Stimulated activated naive B cell treated with anti-CD40 and anti-IgM and Interleukin-4, amounts not matched to agents 10 μg/mL and 1 μg/mL and 100 μg/mL, for 72 hours (primary cell): ENCODE data around the gene TMC7.

Experiments used
- ATAC-seq, 2 donors: fragments of 150-1000 bp; cut with Tn5 transposase; replicated peaks; 2 replicates each; pipeline ENCODE4 v1.10.0; 2021; ENCODE audit warnings: moderate library complexity in 1 of 2
- DNase-seq: peaks from one replicate; pipeline ENCODE4 v3.0.0; 2021
- H3K27ac Mint-ChIP-seq: one replicate; pipeline ENCODE4 v1.8.0; 2022; ENCODE audit warnings: mild to moderate bottlenecking, mixed read lengths
- H3K27me3 Mint-ChIP-seq, 2 donors: one replicate each; pipeline ENCODE4 v1.8.0; 2022; ENCODE audit warnings: mixed read lengths in 2 of 2
- H3K36me3 Mint-ChIP-seq, 2 donors: one replicate each; pipeline ENCODE4 v1.8.0; 2022; ENCODE audit warnings: mixed read lengths in 2 of 2, mild to moderate bottlenecking in 1 of 2
- H3K4me1 Mint-ChIP-seq, 2 donors: one replicate each; pipeline ENCODE4 v1.8.0; 2022; ENCODE audit warnings: mixed read lengths in 2 of 2, mild to moderate bottlenecking in 1 of 2
- H3K4me3 Mint-ChIP-seq, 2 donors: one replicate each; pipeline ENCODE4 v1.8.0; 2022; ENCODE audit warnings: mild to moderate bottlenecking in 2 of 2, mixed read lengths in 2 of 2, moderate library complexity in 1 of 2
- H3K9me3 Mint-ChIP-seq, 2 donors: one replicate each; pipeline ENCODE4 v1.8.0; 2022; ENCODE audit warnings: mixed read lengths in 2 of 2, mild to moderate bottlenecking in 1 of 2

The TMC7 gene

DNA sequence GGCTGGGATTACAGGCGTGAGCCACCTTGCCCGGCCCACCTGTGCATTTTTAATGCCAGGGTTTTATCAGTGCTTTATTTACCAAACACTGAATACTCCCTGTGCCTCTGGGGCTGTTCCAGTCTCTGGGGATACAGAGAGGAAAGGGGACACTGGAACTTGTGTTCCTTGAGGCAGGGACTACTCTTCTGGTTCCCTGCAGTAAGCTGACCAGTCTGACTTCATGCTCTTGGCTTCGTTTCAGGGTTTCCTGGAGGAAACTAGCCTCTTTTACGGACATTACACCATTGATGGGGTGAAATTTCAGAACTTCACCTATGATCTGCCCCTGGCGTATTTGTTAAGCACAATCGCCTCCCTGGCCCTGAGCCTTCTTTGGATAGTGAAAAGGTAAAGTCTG lies 46.2 kb downstream of the TMC7 start:
- Mint-ChIP-seq H3K4me1 (no peaks in the 10 kb centered on the region), H3K4me3 (no peak overlapping the region), H3K36me3 (no peaks in the 10 kb centered on the region), H3K9me3 (peaks cover 5 to 6% of the 10 kb centered on the region in 2 donors), H3K27me3 (peaks cover 0 to 14% of the 10 kb centered on the region in 2 donors), H3K27ac (no peak overlapping the region)
- DNase-seq (no peak), ATAC-seq (no peak)

DNA sequence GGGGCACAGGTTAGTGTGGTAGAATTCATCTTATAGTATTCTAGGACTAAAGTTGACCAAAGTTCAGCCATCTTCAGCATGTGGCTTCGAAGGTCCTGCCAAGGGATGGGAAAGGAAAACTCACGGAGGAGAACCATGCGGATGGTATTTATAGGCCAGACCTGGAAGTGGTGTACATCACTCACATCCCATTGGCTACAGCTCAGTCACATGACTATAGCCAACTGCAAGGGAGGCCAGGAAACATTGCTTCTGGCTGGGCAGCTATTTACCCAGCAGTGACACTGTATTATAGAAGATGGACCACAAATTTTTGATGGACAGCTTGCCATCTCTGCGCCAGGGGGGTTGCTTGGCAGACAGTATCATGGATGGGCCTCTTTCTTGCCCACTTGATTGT lies 48.0 kb downstream of the TMC7 start:
- Mint-ChIP-seq H3K36me3 (peaks cover 0 to 1% of the 10 kb centered on the region in 2 donors), H3K4me1 (no peaks in the 10 kb centered on the region), H3K27me3 (peaks cover 0 to 14% of the 10 kb centered on the region in 2 donors), H3K27ac (no peak overlapping the region), H3K9me3 (peaks cover 13 to 14% of the 10 kb centered on the region in 2 donors), H3K4me3 (no peak overlapping the region)
- ATAC-seq (no peak), DNase-seq (no peak)

GRCh38 chr16:19033761-19034160 lies 50.0 kb downstream of the TMC7 start:
- DNase-seq (no peak), ATAC-seq (no peak)
- Mint-ChIP-seq H3K9me3 (peaks cover 13 to 14% of the 10 kb centered on the region in 2 donors), H3K27me3 (peaks cover 0 to 14% of the 10 kb centered on the region in 2 donors), H3K27ac (no peak overlapping the region), H3K36me3 (peaks cover 0 to 1% of the 10 kb centered on the region in 2 donors), H3K4me3 (no peak overlapping the region), H3K4me1 (no peaks in the 10 kb centered on the region)

- no peaks in the 10 kb centered on the region for H3K36me3 Mint-ChIP-seq
- no peak for ATAC-seq
- no peaks in the 10 kb centered on the region for H3K4me1 Mint-ChIP-seq
- peaks cover 4 to 6% of the 10 kb centered on the region in 2 donors for H3K9me3 Mint-ChIP-seq
- H3K27me3 Mint-ChIP-seq: peaks cover 4 to 16% of the 10 kb centered on the region in 2 donors
- no peak overlapping the region for H3K27ac Mint-ChIP-seq
- DNase-seq: no peak
- no peak overlapping the region for H3K4me3 Mint-ChIP-seq
These were observed 56.7 kb downstream of the TMC7 start for GRCh38 chr16:19040400-19040799.

DNA sequence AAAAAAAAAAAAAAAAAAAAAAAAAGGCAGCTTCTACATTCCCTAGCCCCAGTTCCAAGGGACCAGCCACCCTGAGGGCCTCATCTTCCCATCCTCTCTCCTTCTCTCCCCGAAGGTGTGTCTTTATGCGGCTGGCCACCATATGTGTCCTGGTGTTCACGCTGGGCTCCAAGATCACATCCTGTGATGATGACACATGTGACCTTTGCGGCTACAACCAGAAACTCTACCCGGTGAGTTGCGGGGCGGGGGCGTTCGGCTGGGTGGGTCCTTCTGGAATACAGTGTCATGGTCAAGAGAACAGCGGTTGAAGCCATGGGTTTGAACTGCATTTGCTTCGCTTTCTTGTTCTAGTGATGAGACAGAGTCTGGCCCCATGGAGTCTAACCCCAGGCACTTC lies 61.0 kb downstream of the TMC7 start:
- no peaks in the 10 kb centered on the region for H3K9me3 Mint-ChIP-seq
- DNase-seq: no peak
- ATAC-seq: no peak
- no peak overlapping the region for H3K4me3 Mint-ChIP-seq
- H3K27ac Mint-ChIP-seq: no peak overlapping the region
- H3K27me3 Mint-ChIP-seq: peaks cover 4 to 16% of the 10 kb centered on the region in 2 donors
- H3K4me1 Mint-ChIP-seq: no peaks in the 10 kb centered on the region
- H3K36me3 Mint-ChIP-seq: no peaks in the 10 kb centered on the region

DNA sequence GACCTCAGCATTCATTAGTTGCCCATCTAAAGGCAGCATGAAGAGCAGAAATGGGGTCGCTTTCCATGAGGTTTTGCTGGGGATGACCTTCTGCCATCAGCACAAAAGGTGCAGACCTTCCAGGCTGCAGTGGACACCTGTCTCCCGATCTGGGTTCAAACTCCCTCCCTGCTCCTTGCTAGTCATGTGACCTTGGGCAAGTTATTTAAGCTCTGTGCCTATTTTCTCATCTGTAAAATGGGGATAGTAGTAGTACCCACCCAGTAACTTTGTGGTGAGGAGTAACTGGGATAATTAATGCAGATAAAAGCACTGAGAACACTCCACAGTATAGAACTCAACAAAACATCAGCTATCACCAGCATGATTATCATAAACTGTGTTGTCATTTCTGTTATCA lies 62.3 kb downstream of the TMC7 start:
- Mint-ChIP-seq H3K4me3 (no peak overlapping the region), H3K9me3 (no peaks in the 10 kb centered on the region), H3K27ac (no peak overlapping the region), H3K27me3 (peaks cover 4 to 12% of the 10 kb centered on the region in 2 donors), H3K36me3 (no peaks in the 10 kb centered on the region), H3K4me1 (no peaks in the 10 kb centered on the region)
- DNase-seq: no peak
- no peak for ATAC-seq

GRCh38 chr16:19062706-19063105 lies 79.0 kb downstream of the TMC7 start:
- peaks cover 6 to 13% of the 10 kb centered on the region in 2 donors for H3K27me3 Mint-ChIP-seq
- ATAC-seq (no peak), DNase-seq (no peak)
- H3K4me1 Mint-ChIP-seq: peaks cover 5 to 6% of the 10 kb centered on the region in 2 donors
- no peaks in the 10 kb centered on the region for H3K9me3 Mint-ChIP-seq
- no peaks in the 10 kb centered on the region for H3K36me3 Mint-ChIP-seq
- no peak overlapping the region for H3K27ac Mint-ChIP-seq
- H3K4me3 Mint-ChIP-seq: no peak overlapping the region

- Mint-ChIP-seq H3K36me3 (peaks cover 3 to 4% of the 10 kb centered on the region in 2 donors), H3K27ac (peak overlapping the region; percentile 99), H3K4me3 (peak overlapping the region; percentile 88 to 91), H3K9me3 (no peaks in the 10 kb centered on the region), H3K27me3 (peaks cover 0 to 4% of the 10 kb centered on the region in 2 donors), H3K4me1 (peaks cover 6 to 13% of the 10 kb centered on the region in 2 donors)
- DNase-seq: no peak
- no peak for ATAC-seq
These were observed 83.2 kb downstream of the TMC7 start for GRCh38 chr16:19066988-19067348.

GRCh38 chr16:19067349-19068236 lies 83.9 kb downstream of the TMC7 start, which contains the start of gene COQ7:
Gene COQ7, plus strand, starts transcription at chr16:19067614. Its CDS starts 51 bp downstream, at chr16:19067665.
- Mint-ChIP-seq H3K27me3 (peaks cover 0 to 4% of the 10 kb centered on the region in 2 donors), H3K27ac (peak within 1 kb of the TSS; percentile 99), H3K36me3 (peaks cover 3 to 6% of the 10 kb centered on the region in 2 donors), H3K4me3 (peak within 1 kb of the TSS; percentile 88 to 91), H3K4me1 (peaks cover 8 to 13% of the 10 kb centered on the region in 2 donors), H3K9me3 (no peaks in the 10 kb centered on the region)
- DNase-seq: peak; percentile 97
- peak; percentile 92 to 95 for ATAC-seq

DNA sequence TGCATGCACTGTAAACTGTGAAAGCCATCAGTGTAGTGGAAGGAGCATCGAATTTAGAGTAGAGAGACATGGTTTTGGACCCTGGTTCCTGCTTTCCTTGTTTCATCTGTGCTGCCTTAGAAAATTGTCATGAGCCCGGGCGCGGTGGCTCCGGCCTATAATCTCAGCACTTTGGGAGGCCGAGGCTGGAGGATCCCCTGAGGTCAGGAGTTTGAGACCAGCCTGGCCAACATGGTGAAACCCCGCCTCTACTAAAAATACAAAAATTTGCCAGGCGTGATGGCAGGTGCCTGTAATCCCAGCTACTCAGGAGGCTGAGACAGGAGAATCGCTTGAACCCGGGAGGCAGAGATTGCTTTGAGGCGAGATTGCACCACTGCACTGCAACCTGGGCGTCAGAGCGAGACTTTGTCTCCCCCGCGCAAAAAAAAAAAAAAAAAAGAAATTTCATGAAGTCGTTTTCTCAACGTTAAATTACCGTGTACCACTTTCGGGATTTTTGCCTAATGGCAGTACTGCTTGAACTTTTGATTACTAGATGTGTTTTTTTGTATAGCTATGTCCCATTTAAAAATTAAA lies 84.6 kb downstream of the TMC7 start:
- Mint-ChIP-seq H3K36me3 (peaks cover 3 to 8% of the 10 kb centered on the region in 2 donors), H3K9me3 (no peaks in the 10 kb centered on the region), H3K4me3 (peak overlapping the region; percentile 88 to 91), H3K27ac (peak overlapping the region; percentile 99), H3K4me1 (peaks cover 8 to 13% of the 10 kb centered on the region in 2 donors), H3K27me3 (no peaks in the 10 kb centered on the region)
- no peak for DNase-seq
- no peak for ATAC-seq

GRCh38 chr16:19071811-19072777 lies 88.4 kb downstream of the TMC7 start:
- H3K4me1 Mint-ChIP-seq: peaks cover 7 to 11% of the 10 kb centered on the region in 2 donors
- no peaks in the 10 kb centered on the region for H3K27me3 Mint-ChIP-seq
- peaks cover 14 to 22% of the 10 kb centered on the region in 2 donors for H3K36me3 Mint-ChIP-seq
- H3K9me3 Mint-ChIP-seq: no peaks in the 10 kb centered on the region
- H3K27ac Mint-ChIP-seq: no peak overlapping the region
- ATAC-seq: no peak
- DNase-seq: no peak
- no peak overlapping the region for H3K4me3 Mint-ChIP-seq

DNA sequence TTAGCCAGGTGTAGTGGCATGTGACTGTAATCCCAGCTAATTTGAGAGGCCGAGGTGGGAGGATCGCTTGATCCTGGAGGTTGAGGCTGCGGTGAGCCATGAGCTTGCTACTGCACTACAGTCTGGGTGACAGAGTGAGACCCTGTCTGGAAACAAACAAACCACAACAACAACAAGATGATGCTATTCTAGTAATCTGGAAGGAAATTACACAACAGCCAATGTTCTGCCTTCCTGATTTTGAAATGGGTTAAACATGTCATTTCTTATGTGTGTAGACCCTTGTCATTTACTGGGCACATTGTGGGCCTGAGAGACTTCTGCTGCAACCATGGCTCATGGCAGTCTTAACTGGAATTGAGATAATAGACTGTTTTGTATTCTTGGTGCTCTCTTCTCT lies 89.6 kb downstream of the TMC7 start:
- H3K9me3 Mint-ChIP-seq: no peaks in the 10 kb centered on the region
- no peak overlapping the region for H3K4me3 Mint-ChIP-seq
- peaks cover 14 to 25% of the 10 kb centered on the region in 2 donors for H3K36me3 Mint-ChIP-seq
- no peak overlapping the region for H3K27ac Mint-ChIP-seq
- no peaks in the 10 kb centered on the region for H3K27me3 Mint-ChIP-seq
- peaks cover 3% of the 10 kb centered on the region in 2 donors for H3K4me1 Mint-ChIP-seq
- DNase-seq (no peak), ATAC-seq (no peak)

DNA sequence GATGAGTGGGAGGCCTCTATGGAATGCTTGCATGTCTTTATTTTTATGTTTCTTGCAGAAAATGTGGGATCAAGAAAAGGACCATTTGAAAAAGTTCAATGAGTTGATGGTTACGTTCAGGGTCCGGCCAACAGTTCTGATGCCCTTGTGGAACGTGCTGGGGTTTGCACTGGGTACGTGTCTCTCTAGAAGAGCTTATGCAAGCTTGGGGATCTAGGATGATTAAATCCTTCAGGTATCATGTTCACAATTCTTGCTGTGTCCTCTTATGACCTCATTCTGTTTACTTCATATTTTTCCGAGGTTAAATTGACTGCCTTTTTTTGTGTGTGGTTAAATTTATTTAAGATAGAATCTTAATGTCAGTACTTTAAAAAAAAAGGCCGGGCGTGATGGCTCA lies 90.1 kb downstream of the TMC7 start:
- no peaks in the 10 kb centered on the region for H3K27me3 Mint-ChIP-seq
- H3K36me3 Mint-ChIP-seq: peaks cover 18 to 29% of the 10 kb centered on the region in 2 donors
- H3K27ac Mint-ChIP-seq: no peak overlapping the region
- no peaks in the 10 kb centered on the region for H3K9me3 Mint-ChIP-seq
- ATAC-seq (no peak), DNase-seq (no peak)
- peaks cover 0 to 3% of the 10 kb centered on the region in 2 donors for H3K4me1 Mint-ChIP-seq
- no peak overlapping the region for H3K4me3 Mint-ChIP-seq

GRCh38 chr16:19075511-19075910 lies 91.8 kb downstream of the TMC7 start:
- no peak overlapping the region for H3K27ac Mint-ChIP-seq
- H3K4me1 Mint-ChIP-seq: peaks cover 0 to 3% of the 10 kb centered on the region in 2 donors
- DNase-seq (no peak), ATAC-seq (no peak)
- peaks cover 18 to 33% of the 10 kb centered on the region in 2 donors for H3K36me3 Mint-ChIP-seq
- H3K4me3 Mint-ChIP-seq: no peak overlapping the region
- H3K27me3 Mint-ChIP-seq: no peaks in the 10 kb centered on the region
- H3K9me3 Mint-ChIP-seq: no peaks in the 10 kb centered on the region
